Measurements from ENCODE around the gene DNAJC8.

- TF ChIP-seq CTCF (IDR thresholded peaks at IDR 0.05), result no peak
- no peak for TF ChIP-seq POLR2A (IDR thresholded peaks at IDR 0.05)
Measured at GRCh38 chr1:28265577-28265976, 32.7 kb upstream of the DNAJC8 start.
